HepG2 (cell line): ENCODE data around the gene UGT1A7. TPM values are rescaled to one million over a fixed set of nuclear protein-coding genes. Genes with fewer than 3 reads are reported as not detected.

Source experiments
- ATAC-seq: fragments of 200-7000 bp; cut with Tn5 transposase; 3 replicates; pipeline ENCODE4 v1.9.1; 2020; ENCODE audit warnings: mild to moderate bottlenecking, moderate library complexity
- BruUV-seq: library from RNA; stranded (reverse); fragments of 400-500 nt; replicated peaks from 2 replicates; lab custom pipeline; 2021; lab: Mats Ljungman, UMichigan
- CTCF ChIA-PET: fragments of 300-600 bp; formaldehyde crosslinking; extraction: SDS; loops from one replicate; lab custom pipeline; 2021; ENCODE audit warnings: low total read pairs, inconsistent platforms, low intra/inter-chr PET ratio; lab: Yijun Ruan, JAX
- POLR2A ChIA-PET: fragments of 350-600 bp; sonication (Branson Sonifier 250); formaldehyde crosslinking; loops from one replicate; lab custom pipeline; 2020; ENCODE audit warnings: antibody characterized with exemption, inconsistent platforms; lab: Yijun Ruan, JAX
- DNase-seq: peaks from one replicate; pipeline ENCODE4 v3.0.0-alpha.2; 2015; ENCODE audit warnings: low spot score
- FAIRE-seq: peaks from 3 replicates; lab custom pipeline; 2011; peaks lifted over from hg19 to GRCh38; lab: Jason Lieb, UNC
- H2AFZ ChIP-seq: one replicate; pipeline ENCODE4 v1.6.1; 2011; ENCODE audit warnings: low read length, inconsistent platforms
- H3K27ac ChIP-seq: fragments of 300-600 bp; 3 replicates; pipeline ENCODE4 v1.8.0; 2011; ENCODE audit warnings: mixed run types, mild to moderate bottlenecking, mixed read lengths, low read length, inconsistent platforms; ENCODE audit not compliant: insufficient read depth; ENCODE audit errors: extremely low read length
- H3K27me3 ChIP-seq, 2 experiments: fragments of 200-600 bp in 1 of 2; 2 replicates in 1 of 2; 3 replicates in 1 of 2; pipeline versions ENCODE4 v1.6.0 to v1.8.0; 2011; ENCODE audit warnings: low read length in 2 of 2, mild to moderate bottlenecking in 2 of 2, moderate library complexity in 2 of 2, inconsistent platforms in 1 of 2; ENCODE audit not compliant: insufficient read depth in 2 of 2, control insufficient read depth in 1 of 2
- H3K36me3 ChIP-seq, 2 experiments: fragments of 200-600 bp in 1 of 2; replicated peaks in 1 of 2; 2 replicates in 1 of 2; 3 replicates in 1 of 2; pipeline versions ENCODE4 v1.5.1 to v1.8.0; 2011; ENCODE audit warnings: low read length in 2 of 2, inconsistent platforms in 1 of 2; ENCODE audit not compliant: insufficient read depth in 2 of 2, control insufficient read depth in 1 of 2
- H3K4me1 ChIP-seq: 2 replicates; pipeline ENCODE4 v1.5.1; 2012; ENCODE audit warnings: low read length, inconsistent platforms; ENCODE audit not compliant: insufficient read depth
- H3K4me2 ChIP-seq: 2 replicates; pipeline ENCODE4 v1.6.0; 2011; ENCODE audit warnings: low read depth, low read length, inconsistent platforms
- H3K4me3 ChIP-seq, 3 experiments: fragments of 200-600 bp in 1 of 3; sonication (generic), shearing (Covaris generic) in 1 of 3; replicated peaks in 1 of 3; 2 replicates each; pipeline ENCODE4 v1.5.1; 2011 to 2016; ENCODE audit warnings: low read length in 3 of 3, inconsistent platforms in 2 of 3, low read depth in 2 of 3, mild to moderate bottlenecking in 2 of 3, control low read depth in 1 of 3, mixed read lengths in 1 of 3; ENCODE audit not compliant: insufficient read depth in 1 of 3
- H3K79me2 ChIP-seq: one replicate; pipeline ENCODE4 v1.6.1; 2011; ENCODE audit warnings: low read length, inconsistent platforms; ENCODE audit not compliant: insufficient read depth
- H3K9ac ChIP-seq: 2 replicates; pipeline ENCODE4 v1.6.0; 2011; ENCODE audit warnings: mild to moderate bottlenecking, low read depth, low read length, inconsistent platforms; ENCODE audit not compliant: insufficient read depth
- H3K9me3 ChIP-seq: 2 replicates; pipeline ENCODE4 v1.5.1; 2012; ENCODE audit warnings: mild to moderate bottlenecking, low read length
- H4K20me1 ChIP-seq: 2 replicates; pipeline ENCODE4 v1.6.0; 2011; ENCODE audit warnings: inconsistent platforms, mild to moderate bottlenecking, low read length, moderate library complexity; ENCODE audit not compliant: insufficient read depth
- CHD2 ChIP-seq: IDR thresholded peaks from 2 replicates; pipeline ENCODE4 v1.6.1; 2011; ENCODE audit warnings: low read depth, low read length, improper control_type of control experiment
- ZNF225 ChIP-seq: sonication (generic); formaldehyde crosslinking; IDR thresholded peaks from 2 replicates; pipeline ENCODE4 v1.4.0; 2020; ENCODE audit warnings: mild to moderate bottlenecking, missing genetic modification reagents
- ZNF24 ChIP-seq: fragments of 450-650 bp; IDR thresholded peaks from 2 replicates; pipeline ENCODE4 v1.6.1; 2017; ENCODE audit warnings: antibody characterized with exemption, mild to moderate bottlenecking
- ZNF331 ChIP-seq: sonication (generic); formaldehyde crosslinking; IDR thresholded peaks from 2 replicates; pipeline ENCODE4 v1.4.0; 2020; ENCODE audit warnings: missing genetic modification reagents
- ZNF510 ChIP-seq: sonication (generic); formaldehyde crosslinking; IDR thresholded peaks from 2 replicates; pipeline ENCODE4 v1.4.0; 2020; ENCODE audit warnings: low read depth, mild to moderate bottlenecking, missing genetic modification reagents
- ZNF660 ChIP-seq: sonication (generic); formaldehyde crosslinking; IDR thresholded peaks from 2 replicates; pipeline ENCODE4 v1.5.1; 2020; ENCODE audit warnings: mild to moderate bottlenecking, low read depth, missing genetic modification reagents, borderline replicate concordance
- ZNF746 ChIP-seq: sonication (generic); formaldehyde crosslinking; IDR thresholded peaks from 2 replicates; pipeline ENCODE4 v1.8.0; 2022; ENCODE audit warnings: mild to moderate bottlenecking, missing genetic modification reagents
- WGBS: methylation state at CpG from one replicate; pipeline ENCODE4 v1.1.6; 2017; ENCODE audit warnings: low lambda C conversion rate; 5-methylcytosine and 5-hydroxymethylcytosine counted together
- in situ Hi-C: cut with HindIII; loops from 2 replicates; pipeline ENCODE4 v1.10.0; 2017; ENCODE audit warnings: low pct_unique_long_range_greater_than_20kb; ENCODE audit not compliant: extremely low pct_ligation_motif_present
- intact Hi-C: fragments of 100-400 bp; cut with micrococcal nuclease; formaldehyde crosslinking; loops from one replicate; pipeline ENCODE4 v1.10.0; 2022; ENCODE audit not compliant: unreplicated experiment
- polyA plus RNA-seq, 8 experiments: library from polyadenylated mRNA; depleted of rRNA in 3 of 8; stranded (reverse) in 7 of 8; unstranded in 1 of 8; fragments of >200 nt; fragmentation: Illumina TruSeq in 4 of 8; extraction: Trizol in 4 of 8; gene quantifications; 2 replicates each; pipeline versions ENCODE4 v1.2.1 to v1.2.3, GENCODE V29; 2011 to 2016; ENCODE audit warnings: low read depth in 4 of 8, missing spikeins in 1 of 8, mixed read lengths in 1 of 8; ENCODE audit not compliant: insufficient read depth in 1 of 8
- total RNA-seq, 5 experiments: library from RNA; depleted of rRNA; stranded (reverse); fragments of >200 nt; fragmentation: Illumina TruSeq; extraction: Trizol; gene quantifications; 2 replicates each; pipeline ENCODE4 v1.2.3, GENCODE V29; 2016; ENCODE audit warnings: low read depth in 1 of 5
- TF ChIP-seq, protein P1 (sequence below): sonication (generic); formaldehyde crosslinking; IDR thresholded peaks from 2 replicates; pipeline ENCODE4 v1.5.1; 2020; ENCODE audit warnings: missing genetic modification reagents, mild to moderate bottlenecking, borderline replicate concordance
- TF ChIP-seq, protein P2 (sequence below): sonication (generic); formaldehyde crosslinking; IDR thresholded peaks from 2 replicates; pipeline ENCODE4 v1.4.0; 2020; ENCODE audit warnings: low read depth, mild to moderate bottlenecking, missing genetic modification reagents
- TF ChIP-seq, protein P3 (sequence below): fragments of 450-650 bp; IDR thresholded peaks from 2 replicates; pipeline ENCODE4 v1.6.1; 2017; ENCODE audit warnings: mild to moderate bottlenecking
- TF ChIP-seq, protein P4 (sequence below): sonication (generic); formaldehyde crosslinking; IDR thresholded peaks from 2 replicates; pipeline ENCODE4 v1.5.0; 2020; ENCODE audit warnings: missing genetic modification reagents, mild to moderate bottlenecking, borderline replicate concordance

Gene UGT1A7
- total and polyA plus RNA-seq, 2 of the 13 experiments (the other 11 are each of a cell fraction or from before 2014, with no cell fraction given) = not detected

DNA sequence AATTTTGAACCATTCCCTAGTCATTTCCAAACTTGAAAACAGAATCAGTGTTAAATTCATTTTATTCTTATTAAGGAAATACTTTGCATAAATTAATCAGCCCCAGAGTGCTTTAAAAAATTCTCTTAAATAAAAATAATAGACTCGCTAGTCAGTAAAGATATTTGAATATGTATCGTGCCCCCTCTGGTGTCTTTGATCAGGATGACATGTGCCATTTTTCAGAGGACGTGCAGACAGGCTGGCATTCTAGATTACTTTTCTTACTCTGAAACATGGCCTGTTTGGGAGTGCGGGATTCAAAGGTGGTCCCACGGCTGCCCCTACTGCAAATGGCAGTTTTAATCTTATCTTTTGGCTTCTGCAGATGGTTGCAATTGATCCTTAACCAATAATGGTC lies 90.9 kb downstream of the UGT1A7 start:
- POLR2A ChIA-PET = no interaction called here
- H3K79me2 ChIP-seq = no peaks in the 10 kb centered on the region
- no peak overlapping the region for H3K9ac ChIP-seq
- peaks cover 5% of the 10 kb centered on the region; the same call in 1 of the 2 replicates for H3K9me3 ChIP-seq
- no TSS peak for BruUV-seq
- H3K27me3 ChIP-seq = peaks cover 1 to 44% of the 10 kb centered on the region in 2 experiments; a peak in 4 of 5 replicates
- no peak overlapping the region for H3K4me3 ChIP-seq
- H3K27ac ChIP-seq = no peak overlapping the region
- no peak overlapping the region for H3K4me2 ChIP-seq
- no peak overlapping the region for H2AFZ ChIP-seq
- H4K20me1 ChIP-seq = no peaks in the 10 kb centered on the region
- no peaks in the 10 kb centered on the region for H3K36me3 ChIP-seq
- no peak for FAIRE-seq
- DNase-seq = no peak
- TF ChIP-seq, protein P1, sequence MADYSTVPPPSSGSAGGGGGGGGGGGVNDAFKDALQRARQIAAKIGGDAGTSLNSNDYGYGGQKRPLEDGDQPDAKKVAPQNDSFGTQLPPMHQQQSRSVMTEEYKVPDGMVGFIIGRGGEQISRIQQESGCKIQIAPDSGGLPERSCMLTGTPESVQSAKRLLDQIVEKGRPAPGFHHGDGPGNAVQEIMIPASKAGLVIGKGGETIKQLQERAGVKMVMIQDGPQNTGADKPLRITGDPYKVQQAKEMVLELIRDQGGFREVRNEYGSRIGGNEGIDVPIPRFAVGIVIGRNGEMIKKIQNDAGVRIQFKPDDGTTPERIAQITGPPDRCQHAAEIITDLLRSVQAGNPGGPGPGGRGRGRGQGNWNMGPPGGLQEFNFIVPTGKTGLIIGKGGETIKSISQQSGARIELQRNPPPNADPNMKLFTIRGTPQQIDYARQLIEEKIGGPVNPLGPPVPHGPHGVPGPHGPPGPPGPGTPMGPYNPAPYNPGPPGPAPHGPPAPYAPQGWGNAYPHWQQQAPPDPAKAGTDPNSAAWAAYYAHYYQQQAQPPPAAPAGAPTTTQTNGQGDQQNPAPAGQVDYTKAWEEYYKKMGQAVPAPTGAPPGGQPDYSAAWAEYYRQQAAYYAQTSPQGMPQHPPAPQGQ (CRISPR knock-in tag) = no peak
- TF ChIP-seq CHD2 (no peak), ZNF331 (CRISPR knock-in tag) (no peak), ZNF24 (no peak), ZNF510 (CRISPR knock-in tag) (no peak), ZNF660 (CRISPR knock-in tag) (no peak), ZNF746 (CRISPR knock-in tag) (no peak), ZNF225 (CRISPR knock-in tag) (no peak)
- TF ChIP-seq, protein P2, sequence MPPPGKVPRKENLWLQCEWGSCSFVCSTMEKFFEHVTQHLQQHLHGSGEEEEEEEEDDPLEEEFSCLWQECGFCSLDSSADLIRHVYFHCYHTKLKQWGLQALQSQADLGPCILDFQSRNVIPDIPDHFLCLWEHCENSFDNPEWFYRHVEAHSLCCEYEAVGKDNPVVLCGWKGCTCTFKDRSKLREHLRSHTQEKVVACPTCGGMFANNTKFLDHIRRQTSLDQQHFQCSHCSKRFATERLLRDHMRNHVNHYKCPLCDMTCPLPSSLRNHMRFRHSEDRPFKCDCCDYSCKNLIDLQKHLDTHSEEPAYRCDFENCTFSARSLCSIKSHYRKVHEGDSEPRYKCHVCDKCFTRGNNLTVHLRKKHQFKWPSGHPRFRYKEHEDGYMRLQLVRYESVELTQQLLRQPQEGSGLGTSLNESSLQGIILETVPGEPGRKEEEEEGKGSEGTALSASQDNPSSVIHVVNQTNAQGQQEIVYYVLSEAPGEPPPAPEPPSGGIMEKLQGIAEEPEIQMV (CRISPR knock-in tag) = no peak
- TF ChIP-seq, protein P3, sequence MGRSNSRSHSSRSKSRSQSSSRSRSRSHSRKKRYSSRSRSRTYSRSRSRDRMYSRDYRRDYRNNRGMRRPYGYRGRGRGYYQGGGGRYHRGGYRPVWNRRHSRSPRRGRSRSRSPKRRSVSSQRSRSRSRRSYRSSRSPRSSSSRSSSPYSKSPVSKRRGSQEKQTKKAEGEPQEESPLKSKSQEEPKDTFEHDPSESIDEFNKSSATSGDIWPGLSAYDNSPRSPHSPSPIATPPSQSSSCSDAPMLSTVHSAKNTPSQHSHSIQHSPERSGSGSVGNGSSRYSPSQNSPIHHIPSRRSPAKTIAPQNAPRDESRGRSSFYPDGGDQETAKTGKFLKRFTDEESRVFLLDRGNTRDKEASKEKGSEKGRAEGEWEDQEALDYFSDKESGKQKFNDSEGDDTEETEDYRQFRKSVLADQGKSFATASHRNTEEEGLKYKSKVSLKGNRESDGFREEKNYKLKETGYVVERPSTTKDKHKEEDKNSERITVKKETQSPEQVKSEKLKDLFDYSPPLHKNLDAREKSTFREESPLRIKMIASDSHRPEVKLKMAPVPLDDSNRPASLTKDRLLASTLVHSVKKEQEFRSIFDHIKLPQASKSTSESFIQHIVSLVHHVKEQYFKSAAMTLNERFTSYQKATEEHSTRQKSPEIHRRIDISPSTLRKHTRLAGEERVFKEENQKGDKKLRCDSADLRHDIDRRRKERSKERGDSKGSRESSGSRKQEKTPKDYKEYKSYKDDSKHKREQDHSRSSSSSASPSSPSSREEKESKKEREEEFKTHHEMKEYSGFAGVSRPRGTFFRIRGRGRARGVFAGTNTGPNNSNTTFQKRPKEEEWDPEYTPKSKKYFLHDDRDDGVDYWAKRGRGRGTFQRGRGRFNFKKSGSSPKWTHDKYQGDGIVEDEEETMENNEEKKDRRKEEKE = no peak
- TF ChIP-seq, protein P4, sequence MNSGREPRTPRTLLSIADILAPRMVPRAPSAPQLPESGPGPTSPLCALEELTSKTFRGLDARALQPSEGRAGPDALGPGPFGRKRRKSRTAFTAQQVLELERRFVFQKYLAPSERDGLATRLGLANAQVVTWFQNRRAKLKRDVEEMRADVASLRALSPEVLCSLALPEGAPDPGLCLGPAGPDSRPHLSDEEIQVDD = no peak
- TF ChIP-seq, all 625 proteins: peak for 0
- H3K4me1 ChIP-seq = no peaks in the 10 kb centered on the region
- in situ Hi-C loops = no loop called here
- CTCF ChIA-PET = no interaction called here
- no peak for ATAC-seq
- intact Hi-C loops = no loop called here
- WGBS = 59% methylated on average over 5 of the region's 5 CpGs
